Activated T-helper 1 cell treated with anti-CD3 and anti-CD28 coated beads, Interleukin-2, amount 50 U/mL, for 16 hours (primary cell): ENCODE measurements around the gene PDLIM3.
"Not testable (repeated sequence)": the region's sequence is repeated elsewhere in the genome, so short reads cannot be mapped to it uniquely, and the experiment has no call there.

Source experiments
- DNase-seq, 2 donors: peaks; one replicate each; pipeline ENCODE4 v3.0.0-alpha.2; 2020; ENCODE audit warnings: low read depth in 1 of 2, low spot score in 1 of 2

The PDLIM3 gene

GRCh38 chr4:185534866-185535611 is at the start of gene PDLIM3:
PDLIM3 (minus strand) TSS chr4:185535507; CDS start chr4:185535434, 73 bp downstream.
- no peak for DNase-seq

- DNase-seq = no peak
Measured at GRCh38 chr4:185583813-185584212, 48.5 kb upstream of the PDLIM3 start.

- no peak for DNase-seq
Measured at GRCh38 chr4:185582651-185583400, 47.5 kb upstream of the PDLIM3 start.

GRCh38 chr4:185580699-185581098 is 45.4 kb upstream of the PDLIM3 start:
- no peak for DNase-seq

- DNase-seq = no peak
Measured at GRCh38 chr4:185578284-185578683, 43.0 kb upstream of the PDLIM3 start.

GRCh38 chr4:185576962-185577950 is 41.9 kb upstream of the PDLIM3 start:
- no peak for DNase-seq

GRCh38 chr4:185576314-185576961 is 41.1 kb upstream of the PDLIM3 start:
- no peak for DNase-seq

- DNase-seq = no peak
Measured at GRCh38 chr4:185573651-185574199, 38.4 kb upstream of the PDLIM3 start.

GRCh38 chr4:185570727-185571126 is 35.4 kb upstream of the PDLIM3 start:
- DNase-seq = no peak

- no peak for DNase-seq
Measured at GRCh38 chr4:185567381-185568376, 32.4 kb upstream of the PDLIM3 start.

- no peak for DNase-seq
Measured at GRCh38 chr4:185566972-185567371, 31.7 kb upstream of the PDLIM3 start.

GRCh38 chr4:185566425-185566824 is 31.1 kb upstream of the PDLIM3 start:
- DNase-seq = no peak

GRCh38 chr4:185565696-185566095 is 30.4 kb upstream of the PDLIM3 start:
- DNase-seq = no peak

GRCh38 chr4:185564349-185564748 is 29.0 kb upstream of the PDLIM3 start:
- no peak for DNase-seq

- DNase-seq = no peak
Measured at GRCh38 chr4:185562531-185562930, 27.2 kb upstream of the PDLIM3 start.

GRCh38 chr4:185560316-185560715 is 25.0 kb upstream of the PDLIM3 start:
- no peak for DNase-seq

- DNase-seq = no peak
Measured at GRCh38 chr4:185559915-185560281, 24.6 kb upstream of the PDLIM3 start.

GRCh38 chr4:185559251-185559914 is 24.1 kb upstream of the PDLIM3 start:
- not testable (repeated sequence) for DNase-seq
